H9 (cell line): ENCODE results near the gene BSN. TPM values are rescaled to one million over a fixed set of nuclear protein-coding genes. Genes with fewer than 3 reads are reported as not detected.

Experiments used
- DNase-seq: peaks from one replicate; pipeline ENCODE4 v3.0.0-alpha.2; 2017
- H2AFZ ChIP-seq: one replicate; pipeline ENCODE4 v1.6.1; 2013; ENCODE audit warnings: mild to moderate bottlenecking, low read length, control low read depth, moderate library complexity
- H2AK5ac ChIP-seq: 2 replicates; pipeline ENCODE4 v1.6.1; 2013; ENCODE audit warnings: low read length, control low read depth, mixed read lengths; ENCODE audit not compliant: insufficient read length
- H2BK120ac ChIP-seq: one replicate; pipeline ENCODE4 v1.6.1; 2013; ENCODE audit warnings: low read depth, mild to moderate bottlenecking, low read length, control low read depth, inconsistent platforms; ENCODE audit not compliant: poor library complexity, severe bottlenecking
- H2BK12ac ChIP-seq: 2 replicates; pipeline ENCODE4 v1.6.1; 2013; ENCODE audit warnings: low read length, control low read depth, mixed read lengths, low read depth; ENCODE audit not compliant: insufficient read length
- H2BK15ac ChIP-seq: 2 replicates; pipeline ENCODE4 v1.6.1; 2013; ENCODE audit warnings: low read depth, low read length, control low read depth
- H2BK20ac ChIP-seq: one replicate; pipeline ENCODE4 v1.6.1; 2013; ENCODE audit warnings: low read depth, mild to moderate bottlenecking, low read length, control low read depth, inconsistent platforms; ENCODE audit not compliant: poor library complexity, severe bottlenecking
- H2BK5ac ChIP-seq: 2 replicates; pipeline ENCODE4 v1.6.1; 2013; ENCODE audit warnings: low read length, control low read depth, mixed read lengths; ENCODE audit not compliant: insufficient read length
- H3K14ac ChIP-seq: 2 replicates; pipeline ENCODE4 v1.6.1; 2013; ENCODE audit warnings: low read length, control low read depth; ENCODE audit not compliant: insufficient read depth
- H3K18ac ChIP-seq: 2 replicates; pipeline ENCODE4 v1.6.1; 2013; ENCODE audit warnings: low read depth, mild to moderate bottlenecking, mixed read lengths, low read length, control low read depth; ENCODE audit not compliant: insufficient read length
- H3K23ac ChIP-seq: 2 replicates; pipeline ENCODE4 v1.6.1; 2013; ENCODE audit warnings: low read length, control low read depth, mixed read lengths, low read depth; ENCODE audit not compliant: insufficient read length
- H3K23me2 ChIP-seq: 2 replicates; pipeline ENCODE4 v1.6.1; 2013; ENCODE audit warnings: low read depth, mild to moderate bottlenecking, mixed read lengths, low read length, control low read depth; ENCODE audit not compliant: insufficient read length, poor library complexity, severe bottlenecking
- H3K27ac ChIP-seq: 2 replicates; pipeline ENCODE4 v1.5.1; 2013; ENCODE audit warnings: low read length, control low read depth, mixed read lengths, low read depth; ENCODE audit not compliant: insufficient read length
- H3K27me3 ChIP-seq: 2 replicates; pipeline ENCODE4 v1.6.1; 2013; ENCODE audit warnings: low read length, control low read depth, inconsistent platforms; ENCODE audit not compliant: insufficient read depth
- H3K4ac ChIP-seq: 2 replicates; pipeline ENCODE4 v1.6.1; 2013; ENCODE audit warnings: low read depth, mild to moderate bottlenecking, control low read depth, inconsistent platforms, low read length, moderate library complexity
- H3K4me1 ChIP-seq: 2 replicates; pipeline ENCODE4 v1.6.1; 2013; ENCODE audit warnings: low read length, control low read depth, inconsistent platforms; ENCODE audit not compliant: insufficient read depth
- H3K4me2 ChIP-seq: 2 replicates; pipeline ENCODE4 v1.6.1; 2013; ENCODE audit warnings: low read length, control low read depth, mixed read lengths; ENCODE audit not compliant: insufficient read length, insufficient read depth
- H3K56ac ChIP-seq: 2 replicates; pipeline ENCODE4 v1.6.1; 2013; ENCODE audit warnings: low read depth, mild to moderate bottlenecking, mixed read lengths, low read length, control low read depth; ENCODE audit not compliant: insufficient read length
- H3K79me1 ChIP-seq: 2 replicates; pipeline ENCODE4 v1.6.1; 2013; ENCODE audit warnings: low read depth, mild to moderate bottlenecking, moderate library complexity, low read length, control low read depth, inconsistent platforms; ENCODE audit not compliant: insufficient read depth, poor library complexity, severe bottlenecking
- H3K79me2 ChIP-seq: 2 replicates; pipeline ENCODE4 v1.6.1; 2013; ENCODE audit warnings: low read length, control low read depth, inconsistent platforms; ENCODE audit not compliant: insufficient read depth
- H3K9ac ChIP-seq: 2 replicates; pipeline ENCODE4 v1.6.1; 2013; ENCODE audit warnings: low read length, control low read depth, mixed read lengths; ENCODE audit not compliant: insufficient read length; ENCODE audit errors: extremely low read depth
- H3K9me3 ChIP-seq: one replicate; pipeline ENCODE4 v1.6.1; 2013; ENCODE audit warnings: low read depth, low read length, inconsistent platforms; ENCODE audit not compliant: control insufficient read depth
- H3T11ph ChIP-seq: one replicate; pipeline ENCODE4 v1.6.1; 2013; ENCODE audit warnings: mild to moderate bottlenecking, low read length, control low read depth, inconsistent platforms
- H4K20me1 ChIP-seq: one replicate; pipeline ENCODE4 v1.6.1; 2013; ENCODE audit not compliant: control insufficient read depth, insufficient read length, insufficient read depth
- H4K5ac ChIP-seq: 2 replicates; pipeline ENCODE4 v1.6.1; 2013; ENCODE audit warnings: low read depth, mild to moderate bottlenecking, mixed read lengths, low read length, control low read depth; ENCODE audit not compliant: insufficient read length
- H4K8ac ChIP-seq: replicated peaks from 2 replicates; pipeline ENCODE4 v1.6.1; 2013; ENCODE audit warnings: low read length, control low read depth, mixed read lengths, low read depth; ENCODE audit not compliant: insufficient read length
- H4K91ac ChIP-seq: 2 replicates; pipeline ENCODE4 v1.6.1; 2013; ENCODE audit warnings: low read depth, mild to moderate bottlenecking, moderate library complexity, mixed read lengths, low read length, control low read depth; ENCODE audit not compliant: insufficient read length
- H3K27ac Mint-ChIP-seq, 3 experiments: 2 replicates in 2 of 3; 3 replicates in 1 of 3; pipeline ENCODE4 v1.8.0; 2020 to 2021; ENCODE audit warnings: mixed read lengths in 3 of 3, mild to moderate bottlenecking in 1 of 3, moderate library complexity in 1 of 3
- H3K27me3 Mint-ChIP-seq: 2 replicates; pipeline ENCODE4 v1.8.0; 2021; ENCODE audit warnings: low read depth, mild to moderate bottlenecking, moderate library complexity, mixed read lengths
- H3K36me3 Mint-ChIP-seq, 3 experiments: 2 replicates in 2 of 3; 3 replicates in 1 of 3; pipeline ENCODE4 v1.8.0; 2020 to 2021; ENCODE audit warnings: low read depth in 3 of 3, mixed read lengths in 3 of 3; ENCODE audit not compliant: insufficient read depth in 1 of 3
- H3K4me1 Mint-ChIP-seq, 2 experiments: 2 replicates each; pipeline ENCODE4 v1.8.0; 2020; ENCODE audit warnings: mixed read lengths in 2 of 2
- H3K4me3 Mint-ChIP-seq, 2 experiments: 2 replicates in 1 of 2; 3 replicates in 1 of 2; pipeline ENCODE4 v1.8.0; 2020 to 2021; ENCODE audit warnings: mild to moderate bottlenecking in 2 of 2, mixed read lengths in 2 of 2, moderate library complexity in 1 of 2
- H3K9me3 Mint-ChIP-seq, 2 experiments: 2 replicates in 1 of 2; 3 replicates in 1 of 2; pipeline ENCODE4 v1.8.0; 2020; ENCODE audit warnings: mild to moderate bottlenecking in 2 of 2, mixed read lengths in 2 of 2, moderate library complexity in 1 of 2
- CTCF ChIP-seq: fragments of 200-600 bp; sonication (generic); conservative IDR thresholded peaks from 3 replicates; pipeline ENCODE4 v1.8.0; 2021; ENCODE audit warnings: antibody characterized with exemption, mild to moderate bottlenecking
- WGBS: extraction: QIAGEN DNeasy Blood & Tissue Kit; methylation state at CpG from one replicate; pipeline ENCODE4 v1.1.7; 2013; ENCODE audit warnings: missing lambda C conversion rate, low lambda C conversion rate, mixed read lengths; ENCODE audit not compliant: insufficient read length; ENCODE audit errors: extremely low coverage; 5-methylcytosine and 5-hydroxymethylcytosine counted together
- total RNA-seq: library from RNA; stranded (reverse); gene quantifications from 2 replicates; pipeline ENCODE4 v1.2.1, GENCODE V29; 2021

BSN gene
- total RNA-seq, 1 experiment from 2014 or later: 2.4 TPM

GRCh38 chr3:49567406-49567805, 13.1 kb downstream of the BSN start:
- Mint-ChIP-seq H3K27me3 (no peaks in the 10 kb centered on the region; the same call in 1 of the 2 replicates), H3K9me3 (no peaks in the 10 kb centered on the region; a peak in 1 of 5 replicates), H3K27ac (no peak overlapping the region), H3K4me1 (peaks cover 13 to 19% of the 10 kb centered on the region in 2 experiments), H3K36me3 (no peaks in the 10 kb centered on the region), H3K4me3 (no peak overlapping the region)
- no CpG with 5 or more reads among the region's 2 CpGs for WGBS
- H3K79me2 ChIP-seq: no peaks in the 10 kb centered on the region
- H4K20me1 ChIP-seq: no peaks in the 10 kb centered on the region
- H2BK12ac ChIP-seq: no peak overlapping the region
- no peak overlapping the region for H3K18ac ChIP-seq
- H3K79me1 ChIP-seq: no peaks in the 10 kb centered on the region
- no peak overlapping the region for H4K8ac ChIP-seq
- H3K14ac ChIP-seq: no peak overlapping the region
- no peak overlapping the region for H3K56ac ChIP-seq
- DNase-seq: no peak
- H3K4me2 ChIP-seq: no peak overlapping the region
- no peak overlapping the region for H4K5ac ChIP-seq
- no peak overlapping the region for H3K4ac ChIP-seq
- no peak overlapping the region for H3K27ac ChIP-seq
- H2BK15ac ChIP-seq: no peak overlapping the region
- no peak overlapping the region for H4K91ac ChIP-seq
- no peak for TF ChIP-seq CTCF
- no peak overlapping the region for H3K9ac ChIP-seq
- H3K9me3 ChIP-seq: no peaks in the 10 kb centered on the region
- no peaks in the 10 kb centered on the region for H3K23me2 ChIP-seq
- no peak overlapping the region for H3K23ac ChIP-seq
- H2BK120ac ChIP-seq: no peak overlapping the region
- H2AFZ ChIP-seq: no peak overlapping the region
- no peak overlapping the region for H3T11ph ChIP-seq
- H2BK5ac ChIP-seq: no peak overlapping the region
- no peak overlapping the region for H2AK5ac ChIP-seq
- H3K4me1 ChIP-seq: no peaks in the 10 kb centered on the region; the same call in 1 of the 2 replicates
- H2BK20ac ChIP-seq: no peak overlapping the region
- H3K27me3 ChIP-seq: no peaks in the 10 kb centered on the region
